ENCODE measurements around the gene LALBA.

GRCh38 chr12:48602192-48602989 is 32.5 kb upstream of the LALBA start:
- TF ChIP-seq POLR2A (IDR thresholded peaks at IDR 0.05): no peak
- TF ChIP-seq, protein P1, sequence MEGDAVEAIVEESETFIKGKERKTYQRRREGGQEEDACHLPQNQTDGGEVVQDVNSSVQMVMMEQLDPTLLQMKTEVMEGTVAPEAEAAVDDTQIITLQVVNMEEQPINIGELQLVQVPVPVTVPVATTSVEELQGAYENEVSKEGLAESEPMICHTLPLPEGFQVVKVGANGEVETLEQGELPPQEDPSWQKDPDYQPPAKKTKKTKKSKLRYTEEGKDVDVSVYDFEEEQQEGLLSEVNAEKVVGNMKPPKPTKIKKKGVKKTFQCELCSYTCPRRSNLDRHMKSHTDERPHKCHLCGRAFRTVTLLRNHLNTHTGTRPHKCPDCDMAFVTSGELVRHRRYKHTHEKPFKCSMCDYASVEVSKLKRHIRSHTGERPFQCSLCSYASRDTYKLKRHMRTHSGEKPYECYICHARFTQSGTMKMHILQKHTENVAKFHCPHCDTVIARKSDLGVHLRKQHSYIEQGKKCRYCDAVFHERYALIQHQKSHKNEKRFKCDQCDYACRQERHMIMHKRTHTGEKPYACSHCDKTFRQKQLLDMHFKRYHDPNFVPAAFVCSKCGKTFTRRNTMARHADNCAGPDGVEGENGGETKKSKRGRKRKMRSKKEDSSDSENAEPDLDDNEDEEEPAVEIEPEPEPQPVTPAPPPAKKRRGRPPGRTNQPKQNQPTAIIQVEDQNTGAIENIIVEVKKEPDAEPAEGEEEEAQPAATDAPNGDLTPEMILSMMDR (IDR thresholded peaks at IDR 0.05): no peak
